Upper lobe of left lung (tissue), 4 donors: ENCODE measurements around the gene PNPLA8.

Experiments used
- CTCF ChIP-seq, 6 experiments: fragments of 450-650 bp in 4 of 6; fragments of 200-600 bp in 2 of 6; sonication (generic) in 2 of 6; IDR thresholded peaks; one replicate each; pipeline ENCODE4 v1.5.1; 2016 to 2019; ENCODE audit warnings: antibody characterized with exemption in 6 of 6
- POLR2AphosphoS5 ChIP-seq, 2 donors: sonication (generic); formaldehyde crosslinking; IDR thresholded peaks; one replicate each; pipeline ENCODE4 v1.5.1; 2017; ENCODE audit warnings: antibody characterized with exemption in 2 of 2

GRCh38 chr7:108449521-108449920 lies 76.4 kb downstream of the PNPLA8 start:
- no peak for TF ChIP-seq POLR2AphosphoS5 (IDR thresholded peaks at IDR 0.05)
- TF ChIP-seq CTCF (IDR thresholded peaks at IDR 0.05), result no peak
